RCC 7860 (cell line): ENCODE results near the gene EXD3.
A peak's percentile ranks its signal among the peaks of the same experiment; 100 is the strongest.

ENCODE experiments used
- DNase-seq: peaks from one replicate; pipeline ENCODE4 v3.0.0-alpha.2; 2015; ENCODE audit warnings: low spot score
- FAIRE-seq: peaks from 2 replicates; lab custom pipeline; 2012; peaks lifted over from hg19 to GRCh38; lab: Jason Lieb, UNC

Gene EXD3

GRCh38 chr9:137278061-137278701 is 144.8 kb downstream of the EXD3 start:
- FAIRE-seq, result no peak
- DNase-seq, result no peak

DNA sequence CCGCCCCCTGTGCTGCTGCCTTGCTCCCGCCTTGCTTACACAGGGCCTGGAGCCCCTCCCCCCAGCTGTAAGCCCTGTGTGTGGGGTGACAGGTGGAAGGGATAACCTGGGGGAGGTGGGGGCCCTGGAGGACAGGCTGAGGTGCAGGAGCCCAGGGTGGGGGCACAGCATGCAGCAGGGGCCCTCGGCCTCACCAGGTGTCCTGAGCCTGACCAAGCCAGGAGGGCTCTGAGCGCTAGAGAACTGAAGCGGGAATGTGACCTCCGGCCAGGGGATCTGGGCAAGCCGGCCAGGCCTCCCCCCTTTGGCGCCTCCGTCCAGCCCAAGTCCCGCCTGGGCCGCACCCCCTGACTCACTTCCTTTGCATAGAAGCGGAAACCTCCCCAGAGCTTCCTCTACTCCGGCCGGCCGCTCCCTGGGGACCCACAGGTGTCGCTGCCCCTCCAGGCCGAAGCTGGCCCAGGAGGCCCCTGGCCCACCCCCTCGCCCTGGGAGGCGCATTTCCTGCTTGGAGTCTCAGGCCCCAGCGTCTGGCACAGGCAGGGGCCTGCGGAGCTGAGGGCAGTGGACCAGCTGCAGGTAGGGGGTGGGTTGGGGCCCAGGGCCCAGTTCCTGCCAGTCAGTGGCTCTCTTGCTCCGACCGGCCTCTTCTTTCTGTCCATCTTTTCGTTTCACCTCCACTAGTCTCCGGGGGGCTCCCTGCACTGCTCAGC is 145.5 kb downstream of the EXD3 start, which contains the start of gene TOR4A:
Gene TOR4A (plus strand): TSS at position 398 of the 713 bp plus-strand sequence. CDS start 964 bp downstream, outside the sequence.
- FAIRE-seq, result peak; percentile 84

GRCh38 chr9:137276473-137277328 is 146.3 kb downstream of the EXD3 start:
- FAIRE-seq (no peak), DNase-seq (no peak)

More for the DNA sequence above, 145.5 kb downstream of the EXD3 start, which contains the start of gene TOR4A:
- DNase-seq, result peak; percentile 90

DNA sequence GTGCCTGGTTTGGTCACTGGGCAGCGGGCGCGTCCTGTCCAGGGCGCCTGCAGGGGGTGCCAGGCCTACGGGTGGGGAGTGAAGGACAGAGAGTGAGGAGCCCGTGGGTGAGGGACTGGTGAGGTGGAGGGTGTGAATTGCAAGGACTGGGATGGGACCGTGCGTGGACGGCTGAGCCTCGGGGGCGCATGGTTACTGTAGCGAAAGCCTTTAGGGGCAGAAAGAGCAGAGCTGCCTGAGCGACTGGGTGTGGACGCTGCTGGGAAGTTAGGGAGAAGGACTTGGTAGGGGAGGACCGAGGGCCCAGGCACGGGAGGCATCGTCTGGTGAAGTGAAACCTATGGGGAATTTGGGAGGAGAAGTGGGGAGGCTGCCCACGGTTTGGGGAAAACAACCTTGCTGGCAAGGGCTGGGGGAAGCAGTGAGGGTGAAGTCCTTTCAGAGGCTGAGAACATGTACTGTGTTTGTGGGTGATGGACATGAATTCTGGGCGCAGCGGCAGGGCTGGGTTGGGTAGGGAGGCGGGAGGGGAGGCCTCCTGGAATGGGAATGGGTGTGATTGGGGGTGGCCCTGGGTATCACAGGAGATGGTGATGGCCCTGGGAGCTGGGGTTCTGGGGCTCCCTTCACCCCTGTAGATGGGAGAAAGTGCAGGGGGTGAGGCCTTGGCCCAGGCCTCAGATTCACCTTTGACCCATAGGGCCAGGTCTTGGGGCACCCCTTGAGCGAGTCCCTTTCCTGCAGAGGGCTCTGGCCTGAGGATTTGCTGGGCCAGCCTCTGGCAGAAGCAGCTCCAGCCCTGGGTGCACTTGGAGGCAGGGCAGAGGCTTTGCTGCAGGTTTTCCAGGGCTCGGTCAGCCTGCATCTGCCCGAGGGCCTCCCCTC is 147.1 kb downstream of the EXD3 start:
- no peak for FAIRE-seq
- no peak for DNase-seq

DNA sequence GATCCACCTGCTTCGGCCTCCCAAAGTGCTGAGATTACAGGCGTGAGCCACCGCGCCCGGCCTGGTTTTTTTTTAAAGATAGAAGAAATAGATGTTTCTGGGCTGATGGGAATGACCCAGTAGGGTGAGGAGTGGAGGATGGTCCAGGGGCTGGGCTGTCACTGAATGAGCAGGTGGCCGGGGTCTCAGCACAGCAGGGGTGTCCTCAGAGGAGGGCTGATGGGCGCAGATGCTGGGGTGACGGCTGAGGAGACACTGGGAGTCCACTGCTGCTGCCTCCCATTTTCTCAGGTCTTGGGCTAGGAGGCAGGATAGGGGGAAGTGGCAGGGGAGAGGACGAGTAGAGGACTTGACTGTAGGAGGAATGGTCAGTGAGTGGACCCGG is 147.8 kb downstream of the EXD3 start:
- DNase-seq (no peak), FAIRE-seq (no peak)

DNA sequence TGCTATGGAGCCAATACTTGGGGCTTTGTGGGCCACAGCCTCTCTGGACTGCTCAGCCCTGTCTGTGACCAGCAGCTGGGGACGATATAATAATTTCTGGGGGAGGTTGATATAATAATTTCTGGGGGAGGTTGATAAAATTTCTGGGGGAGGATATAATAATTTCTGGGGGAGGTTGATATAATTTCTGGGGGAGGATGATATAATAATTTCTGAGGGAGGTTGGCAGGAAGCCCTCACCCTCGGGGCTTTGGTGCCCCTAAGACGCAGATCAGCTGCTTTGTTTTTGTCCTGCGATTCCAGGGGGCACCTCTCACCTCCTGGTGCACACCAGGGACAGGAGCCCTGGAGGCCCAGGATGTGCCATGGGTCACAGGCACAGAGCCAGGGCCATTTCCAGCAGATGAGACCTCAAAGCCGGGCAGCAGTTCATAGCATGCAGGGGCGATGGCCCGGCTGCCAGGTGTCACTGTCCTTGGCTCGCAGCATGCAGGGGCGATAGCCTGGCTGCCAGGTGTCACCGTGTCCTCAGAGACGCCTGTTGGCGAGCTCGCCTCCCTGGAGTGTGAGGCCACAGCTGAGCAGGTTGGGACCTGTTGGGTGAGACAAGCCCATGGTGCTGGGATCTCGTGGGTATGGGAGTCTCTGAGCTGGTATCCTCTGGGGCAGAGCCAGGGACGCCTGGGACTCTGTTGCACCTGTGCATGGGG is 149.2 kb downstream of the EXD3 start:
- DNase-seq, result no peak
- no peak for FAIRE-seq

- FAIRE-seq (no peak), DNase-seq (no peak)
Observed at GRCh38 chr9:137273095-137273490, 149.9 kb downstream of the EXD3 start.

DNA sequence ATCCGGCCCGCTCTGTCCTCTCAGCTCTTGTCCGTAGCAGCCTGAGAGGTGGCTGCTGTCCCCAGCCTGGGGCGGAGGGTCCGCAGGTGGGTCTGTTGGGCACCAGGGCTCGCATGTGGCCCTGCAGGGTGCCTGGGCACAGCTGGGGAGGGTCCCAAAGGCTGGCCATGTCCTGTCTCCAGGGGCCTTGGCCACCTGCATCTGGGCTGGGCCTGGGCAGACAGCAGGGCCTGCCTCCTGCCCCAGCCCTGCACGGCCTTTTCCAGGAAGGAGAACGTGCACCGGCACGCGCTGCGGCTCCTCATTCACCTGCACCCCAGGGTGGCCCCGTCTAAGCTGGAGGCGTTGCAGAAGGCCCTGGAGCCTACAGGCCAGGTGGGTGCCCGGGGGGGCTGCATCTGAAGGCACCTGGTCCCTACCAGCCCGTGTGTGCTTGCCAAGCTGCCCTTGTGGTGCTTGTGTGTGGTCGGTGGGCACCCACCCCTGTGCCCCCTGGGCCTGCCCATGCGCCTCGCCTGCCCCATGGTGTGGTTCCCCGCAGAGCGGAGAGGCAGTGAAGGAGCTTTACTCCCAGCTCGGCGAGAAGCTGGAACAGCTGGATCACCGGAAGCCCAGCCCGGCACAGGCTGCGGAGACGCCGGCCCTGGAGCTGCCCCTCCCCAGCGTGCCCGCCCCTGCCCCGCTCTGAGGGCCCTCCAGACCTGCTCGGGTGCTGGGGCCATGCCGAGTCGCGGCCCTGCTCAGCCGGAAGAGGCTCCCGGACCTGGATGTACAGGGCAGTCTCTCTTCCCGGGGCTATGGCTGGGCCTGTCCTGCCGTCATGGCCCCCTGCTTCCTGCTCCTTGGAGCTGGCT is 150.5 kb downstream of the EXD3 start:
- FAIRE-seq (no peak), DNase-seq (no peak)

GRCh38 chr9:137271696-137272076 is 151.3 kb downstream of the EXD3 start:
- DNase-seq (no peak), FAIRE-seq (no peak)

GRCh38 chr9:137270929-137271695 is 151.8 kb downstream of the EXD3 start:
- DNase-seq (no peak), FAIRE-seq (no peak)

GRCh38 chr9:137269231-137269772 is 153.7 kb downstream of the EXD3 start:
- no peak for DNase-seq
- FAIRE-seq, result no peak

GRCh38 chr9:137268538-137269201 is 154.3 kb downstream of the EXD3 start:
- FAIRE-seq (no peak), DNase-seq (no peak)

DNA sequence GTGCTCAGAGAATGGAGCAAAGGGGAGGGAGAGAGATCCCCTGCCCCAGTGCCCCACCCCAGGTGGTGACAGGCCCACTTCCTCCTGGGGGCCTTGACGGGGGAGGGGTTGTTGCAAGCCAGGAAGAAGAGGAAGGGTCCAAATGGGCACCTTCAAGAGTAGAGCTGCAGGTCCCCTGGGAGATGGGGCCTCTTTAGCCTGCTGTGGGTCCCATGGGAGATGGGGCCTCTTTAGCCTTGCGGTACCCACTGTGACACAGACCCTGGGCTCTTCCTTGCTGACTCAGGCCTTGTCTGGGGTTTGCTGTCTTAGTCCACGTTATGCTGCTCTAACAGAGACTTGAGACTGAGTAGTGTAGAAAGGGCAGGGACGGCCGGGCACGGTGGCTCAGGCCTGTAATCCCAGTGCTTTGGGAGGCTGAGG is 155.0 kb downstream of the EXD3 start:
- FAIRE-seq, result no peak
- no peak for DNase-seq

DNA sequence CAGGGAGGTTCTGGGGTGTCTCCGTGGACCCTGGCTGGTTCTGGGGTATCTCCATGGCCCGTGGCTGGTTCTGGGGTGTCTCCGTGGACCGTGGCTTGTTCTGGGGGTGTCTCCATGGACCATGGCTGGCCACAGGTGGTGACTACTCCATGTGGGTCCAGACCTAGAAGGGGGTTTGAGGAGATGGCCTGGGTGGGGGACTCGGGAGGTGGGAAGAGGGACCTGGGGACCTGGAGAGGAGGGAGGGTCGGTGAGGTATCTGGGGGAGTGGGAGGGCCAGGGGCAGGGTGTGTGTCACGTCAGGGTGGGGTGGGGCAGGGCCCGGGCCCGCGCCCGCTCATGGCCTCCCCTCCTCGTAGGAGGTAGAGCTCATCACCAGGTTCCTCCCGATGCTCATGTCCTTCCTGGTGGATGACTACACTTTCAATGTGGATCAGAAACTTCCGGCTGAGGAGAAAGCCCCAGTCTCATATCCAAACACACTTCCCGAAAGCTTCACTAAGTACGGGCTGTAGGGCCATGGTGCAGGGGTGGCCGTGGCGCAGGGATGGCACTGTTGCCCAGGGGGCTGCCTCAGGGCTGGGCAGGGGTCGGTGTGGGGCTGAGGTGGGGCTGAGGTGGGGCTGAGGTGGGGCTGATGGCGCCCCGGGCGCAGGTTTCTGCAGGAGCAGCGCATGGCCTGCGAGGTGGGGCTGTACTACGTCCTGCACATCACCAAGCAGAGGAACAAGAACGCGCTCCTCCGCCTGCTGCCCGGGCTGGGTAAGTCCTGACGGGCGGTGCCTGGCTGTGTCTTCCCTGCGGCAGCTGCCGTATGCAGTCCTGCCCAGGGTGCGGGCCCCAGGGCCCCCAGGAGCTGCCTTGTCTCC is 156.1 kb downstream of the EXD3 start:
- FAIRE-seq, result no peak
- DNase-seq, result no peak

- DNase-seq (no peak), FAIRE-seq (no peak)
Observed at GRCh38 chr9:137266162-137266527, 156.8 kb downstream of the EXD3 start.

- DNase-seq, result no peak
- FAIRE-seq, result no peak
Observed at GRCh38 chr9:137265496-137266161, 157.3 kb downstream of the EXD3 start.
